GM12891 (cell line): ENCODE measurements around the gene ZNF81.
"Not testable (repeated sequence)": the region's sequence is repeated elsewhere in the genome, so short reads cannot be mapped to it uniquely, and the experiment has no call there.

Experiments used
- POLR2A ChIP-seq: IDR thresholded peaks from 2 replicates; pipeline ENCODE4 v1.6.1; 2011; ENCODE audit warnings: low read depth, low read length, control low read depth
- POLR2AphosphoS5 ChIP-seq: IDR thresholded peaks from 2 replicates; pipeline ENCODE4 v1.6.1; 2011; ENCODE audit warnings: low read depth, low read length, control low read depth
- POU2F2 ChIP-seq: IDR thresholded peaks from 2 replicates; pipeline ENCODE4 v1.6.1; 2011; ENCODE audit warnings: low read depth, mild to moderate bottlenecking, control low read depth, low read length, moderate library complexity
- SPI1 ChIP-seq: IDR thresholded peaks from 2 replicates; pipeline ENCODE4 v1.6.1; 2011; ENCODE audit warnings: low read depth, low read length, control low read depth
- TAF1 ChIP-seq: IDR thresholded peaks from 2 replicates; pipeline ENCODE4 v1.6.1; 2011; ENCODE audit warnings: low read depth, low read length, control low read depth

- TF ChIP-seq POLR2A, SPI1, TAF1, POLR2AphosphoS5, POU2F2: not testable (repeated sequence)
Observed at GRCh38 chrX:47807272-47807538, 29.5 kb upstream of the ZNF81 start.
